Left renal pelvis (tissue), 4 donors: ENCODE results near the gene ANGPTL5. TPM values are rescaled to one million over a fixed set of nuclear protein-coding genes. Genes with fewer than 3 reads are reported as not detected.
"Not testable (repeated sequence)": the region's sequence is repeated elsewhere in the genome, so short reads cannot be mapped to it uniquely, and the experiment has no call there.

Source experiments
- DNase-seq, 4 donors: peaks; one replicate each; pipeline ENCODE4 v3.0.0-alpha.2; 2013; ENCODE audit warnings: low read depth in 4 of 4, low spot score in 3 of 4
- polyA plus RNA-seq, 4 donors: library from polyadenylated mRNA; unstranded; fragments of 120-200 nt; gene quantifications; one replicate each; pipeline ENCODE4 v1.2.1, GENCODE V29; 2013; ENCODE audit not compliant: insufficient read length in 4 of 4

Gene ANGPTL5
- polyA plus RNA-seq, result under 1 TPM in 2 of 4 donors, not detected in 2; 0.06 to 0.14 TPM

DNA sequence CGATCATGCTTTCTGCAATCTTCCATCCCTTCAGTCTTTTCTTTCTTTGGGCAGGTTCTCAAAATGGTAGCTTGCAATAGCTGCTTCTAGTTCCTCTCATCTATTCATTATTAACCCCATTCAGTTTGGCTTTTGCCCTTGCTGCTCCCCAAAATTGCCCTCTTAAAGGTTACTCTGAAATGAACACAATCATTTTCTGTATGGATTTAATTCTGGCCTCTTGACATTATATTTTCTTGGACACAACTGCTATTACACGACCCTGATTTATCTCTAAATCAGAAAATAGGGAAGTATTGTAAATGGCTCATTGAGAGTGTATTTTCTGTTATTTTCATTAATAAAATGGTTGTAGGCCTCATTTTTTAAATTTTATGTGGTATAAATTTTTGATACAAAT, at the start of gene ANGPTL5:
Gene ANGPTL5, minus strand, starts transcription at position 101 of the 400 bp plus-strand sequence. CDS start 8,613 bp downstream, outside the sequence.
- no peak for DNase-seq

DNA sequence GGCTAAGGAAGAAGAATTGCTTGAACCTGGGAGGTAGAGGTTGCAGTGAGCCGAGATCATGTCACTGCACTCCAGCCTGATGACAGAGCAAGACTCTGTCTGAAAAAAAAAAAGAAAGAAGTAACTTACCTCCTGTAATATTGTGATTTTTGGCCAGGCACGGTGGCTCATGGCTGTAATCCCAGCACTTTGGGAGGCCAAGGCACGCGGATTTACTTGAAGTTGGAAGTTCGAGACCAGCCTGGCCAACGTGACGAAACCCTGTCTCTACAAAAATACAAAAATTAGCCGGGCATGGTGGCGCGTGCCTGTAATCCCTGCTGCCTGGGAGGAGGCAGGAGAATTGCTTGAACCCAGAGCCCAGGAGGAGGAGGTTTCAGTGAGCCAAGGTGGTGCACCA, 47.9 kb upstream of the ANGPTL5 start:
- DNase-seq, result not testable (repeated sequence)

DNA sequence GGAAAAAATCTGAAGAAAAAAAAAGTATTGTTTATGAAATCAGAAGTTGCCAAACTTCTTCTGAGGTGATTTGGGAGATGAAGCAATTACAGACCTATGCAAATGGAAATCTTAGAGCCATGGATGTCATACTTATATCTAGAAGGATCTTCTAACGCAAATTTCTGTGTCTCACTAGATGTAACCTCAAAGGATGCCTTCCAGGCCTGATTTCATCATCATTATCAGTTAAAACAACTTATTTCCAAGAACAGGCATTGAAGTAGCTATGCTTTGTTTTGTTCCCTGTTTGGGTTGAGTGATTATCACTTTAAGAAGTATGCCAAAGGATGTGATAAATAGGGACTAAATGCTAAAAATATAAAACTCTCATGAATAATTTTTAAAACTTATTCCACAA, 43.9 kb upstream of the ANGPTL5 start:
- no peak for DNase-seq

DNA sequence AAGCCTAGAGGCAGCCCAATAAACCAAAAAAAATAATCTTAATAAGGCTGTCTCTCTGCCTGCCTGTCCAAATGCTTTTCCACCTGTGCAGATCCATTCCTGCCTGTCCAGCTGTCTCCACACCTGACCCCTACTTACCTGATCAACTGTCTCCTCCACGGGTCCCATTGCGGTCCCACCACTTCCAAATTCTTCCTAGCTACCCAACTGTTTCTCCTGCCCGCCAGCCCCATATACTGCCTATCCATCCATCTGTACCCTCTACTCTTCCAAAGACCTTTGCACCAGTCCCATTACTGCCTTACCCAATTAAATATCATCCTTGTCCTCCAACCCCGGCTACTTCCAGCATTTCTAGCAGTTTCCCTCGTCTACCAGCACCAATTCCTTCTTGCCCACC, 39.4 kb upstream of the ANGPTL5 start:
- DNase-seq, result no peak

DNA sequence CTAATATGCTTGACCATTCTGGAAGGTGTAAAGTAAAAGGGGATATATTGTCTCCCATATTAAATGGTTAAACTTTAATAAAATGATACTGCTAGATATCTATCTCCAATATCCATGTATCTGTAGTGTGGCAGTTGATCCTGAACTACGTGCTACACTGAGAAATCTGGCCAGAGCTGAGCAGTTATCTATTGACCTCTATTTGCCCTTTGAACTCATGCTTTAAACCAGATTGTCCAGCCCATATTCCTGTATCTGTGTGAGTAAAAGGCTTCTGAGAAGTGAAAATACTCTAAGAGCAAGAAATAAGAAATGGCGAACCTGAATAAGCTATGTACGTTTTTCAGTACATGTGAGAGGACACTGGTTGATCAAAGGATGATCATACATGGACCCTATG, 39.0 kb upstream of the ANGPTL5 start:
- DNase-seq, result no peak

DNA sequence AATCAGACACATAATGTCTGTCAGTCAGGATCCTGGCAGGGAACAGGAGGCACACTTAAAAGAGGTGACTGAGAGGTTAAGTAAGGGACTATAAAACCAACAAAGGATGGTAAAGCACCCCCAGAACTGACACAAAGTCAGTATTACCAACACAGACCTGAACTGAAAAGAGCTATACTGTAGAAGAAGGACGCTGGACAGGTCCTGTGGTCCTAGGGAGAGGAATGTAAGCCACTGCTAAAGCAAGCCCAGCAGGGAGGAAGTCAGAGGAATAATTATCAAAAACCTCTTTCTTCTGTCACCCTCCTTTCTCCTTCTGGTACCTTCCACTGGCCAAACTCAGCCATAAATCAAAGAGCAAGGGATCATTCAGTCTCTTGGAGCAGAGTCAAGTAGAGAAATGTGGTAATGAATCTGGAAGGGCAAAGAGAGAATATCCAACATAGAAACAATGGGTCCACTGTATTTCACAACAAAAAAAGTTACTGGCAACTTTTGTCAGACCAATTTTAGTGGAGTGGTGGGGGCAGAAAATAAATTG, 33.4 kb upstream of the ANGPTL5 start:
- DNase-seq, result no peak

DNA sequence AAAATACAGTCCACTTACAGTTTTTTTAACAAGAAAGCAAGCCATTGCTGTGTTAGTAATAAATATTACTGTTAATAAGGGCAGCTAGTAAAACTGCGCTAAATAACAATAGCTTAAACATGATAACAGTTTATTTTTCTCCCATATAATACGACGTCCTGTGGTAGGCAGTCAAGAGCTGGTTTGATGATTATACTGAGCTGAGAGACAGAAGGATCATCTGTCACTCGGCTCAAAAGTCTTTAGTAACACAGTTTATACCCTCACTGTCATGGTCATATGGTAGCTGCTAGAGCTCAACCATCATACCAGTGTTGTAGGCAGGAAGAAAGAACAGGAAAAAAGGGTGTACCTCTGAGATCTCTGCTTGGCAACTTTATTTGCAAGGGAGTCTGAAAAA, 29.1 kb upstream of the ANGPTL5 start:
- DNase-seq, result no peak

DNA sequence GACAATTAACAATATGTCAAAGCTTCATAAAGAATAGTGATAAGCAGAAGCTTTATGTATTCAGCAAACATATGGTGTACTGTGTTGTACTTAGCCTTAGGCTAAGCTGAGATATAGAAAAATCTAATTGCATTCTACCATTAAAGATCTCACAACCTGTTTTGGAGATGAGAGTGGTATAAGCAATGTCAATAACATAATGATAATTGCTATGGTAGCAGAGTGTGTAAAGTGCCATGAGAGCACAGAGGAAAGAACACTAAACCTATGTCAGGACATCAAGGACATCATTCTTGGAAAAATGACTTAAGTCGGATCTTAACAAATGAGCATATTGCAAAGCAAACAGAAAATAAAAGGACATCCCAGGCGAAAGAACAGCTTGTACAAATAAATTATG, 28.6 kb upstream of the ANGPTL5 start:
- DNase-seq, result no peak

DNA sequence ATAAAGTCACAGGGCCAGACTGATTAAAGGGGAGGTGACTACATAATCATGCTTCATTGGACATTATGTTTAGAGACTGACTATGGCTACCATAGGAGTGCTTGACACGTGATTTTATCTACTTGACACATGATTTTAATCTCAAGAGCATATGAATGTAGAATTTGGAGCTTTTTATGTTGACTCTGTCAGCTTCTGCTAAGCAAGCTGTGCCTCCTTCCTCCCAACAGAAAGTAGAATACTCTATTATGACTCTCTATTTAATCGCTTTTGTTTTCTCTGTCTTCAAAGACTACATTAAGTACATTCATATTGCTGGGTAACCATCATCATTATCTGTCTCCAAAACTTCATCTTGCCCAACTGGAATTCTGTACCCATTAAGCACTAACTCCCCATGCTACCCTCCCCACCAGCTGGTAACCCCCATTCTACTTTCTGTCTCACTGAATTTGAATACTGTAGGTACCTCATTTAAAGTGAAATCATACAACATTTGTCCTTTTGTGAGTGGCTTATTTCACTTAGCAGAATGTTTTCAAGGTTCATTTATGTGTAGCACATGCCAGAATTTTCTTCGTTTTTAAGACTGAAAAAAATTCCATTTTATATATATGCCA, 24.7 kb upstream of the ANGPTL5 start:
- no peak for DNase-seq

DNA sequence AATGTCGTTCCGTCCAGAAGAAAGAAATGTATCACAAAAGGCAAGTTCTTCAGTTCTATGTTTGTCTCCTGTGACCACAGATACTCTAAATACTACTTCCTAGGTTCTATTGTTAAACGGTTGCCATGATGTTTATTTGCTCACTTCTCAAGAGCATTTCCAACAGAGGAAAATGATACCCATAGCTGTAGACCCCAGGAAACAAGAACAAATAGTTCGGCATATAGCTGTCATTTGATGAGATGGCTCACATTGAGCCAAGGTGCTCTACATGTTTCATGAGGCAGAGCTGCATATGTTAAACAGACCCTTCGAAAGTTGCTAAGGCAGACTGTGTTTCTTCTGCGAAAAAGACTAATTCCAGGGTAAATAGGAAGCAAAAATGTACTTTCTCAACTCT, 15.4 kb upstream of the ANGPTL5 start:
- DNase-seq, result no peak

DNA sequence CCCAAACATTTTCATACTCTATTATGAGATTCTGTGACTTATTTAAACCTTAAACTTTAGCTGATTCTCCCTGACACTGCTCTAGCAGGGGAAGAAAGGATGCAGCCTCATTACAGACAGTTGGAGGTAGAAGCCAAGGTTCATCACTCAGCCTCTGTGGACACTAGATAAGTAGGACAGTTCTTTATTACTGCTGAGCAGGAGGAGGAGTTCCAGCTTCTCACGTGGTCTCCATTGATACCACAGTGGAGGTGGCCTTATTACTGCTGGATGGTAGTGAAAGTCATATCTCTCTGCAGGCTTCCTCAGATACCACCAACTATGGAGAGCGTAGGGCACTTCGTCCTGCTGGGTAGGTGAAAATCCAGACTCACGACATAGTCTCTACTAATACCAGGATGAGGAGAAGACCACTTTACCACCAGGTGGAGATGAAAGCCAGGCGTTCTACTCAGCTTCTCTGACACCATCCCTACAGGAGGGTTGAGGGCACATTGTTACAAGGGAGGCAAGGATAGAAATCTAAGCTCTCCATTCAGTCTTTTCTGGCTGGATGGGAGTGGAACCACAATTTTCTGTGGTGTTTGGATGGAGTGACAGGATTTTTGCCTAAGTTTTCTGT, 13.1 kb upstream of the ANGPTL5 start:
- no peak for DNase-seq

DNA sequence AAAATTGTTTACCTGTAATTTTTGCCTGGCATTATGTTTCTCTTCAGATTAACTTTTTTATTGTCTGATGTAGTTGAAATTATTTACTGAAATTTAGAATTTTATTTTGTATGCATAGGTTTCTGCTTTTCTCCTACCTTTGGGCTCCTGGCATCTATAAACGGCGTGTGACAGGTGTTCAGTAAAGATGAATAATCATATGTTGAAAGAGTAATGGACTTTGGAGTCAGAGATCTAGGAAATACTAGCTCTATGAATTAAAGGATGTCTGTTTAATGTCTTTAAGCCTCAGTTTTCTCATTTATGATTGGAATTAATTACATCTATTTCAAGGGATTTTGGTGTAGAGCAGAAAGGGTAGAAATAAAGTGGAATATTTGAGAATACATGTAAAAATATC, 7.2 kb upstream of the ANGPTL5 start:
- DNase-seq, result no peak

DNA sequence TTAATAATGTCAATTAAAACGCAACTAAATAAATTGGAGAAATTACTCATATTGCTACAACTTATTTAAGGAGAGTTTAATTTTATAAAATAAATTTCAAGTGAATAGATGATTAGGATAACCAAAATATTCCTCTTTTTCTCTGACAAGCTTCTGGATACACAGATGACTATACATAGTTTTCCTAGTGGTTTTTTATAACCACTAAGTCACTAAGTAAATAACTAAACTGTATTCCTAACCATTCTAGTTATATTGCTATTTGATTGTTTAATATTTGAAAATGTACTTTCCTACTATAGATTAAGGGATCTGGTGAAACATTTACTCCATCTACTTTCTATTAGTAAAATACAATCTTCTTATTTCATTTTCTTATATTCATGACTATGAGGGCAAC, 4.7 kb upstream of the ANGPTL5 start:
- no peak for DNase-seq

DNA sequence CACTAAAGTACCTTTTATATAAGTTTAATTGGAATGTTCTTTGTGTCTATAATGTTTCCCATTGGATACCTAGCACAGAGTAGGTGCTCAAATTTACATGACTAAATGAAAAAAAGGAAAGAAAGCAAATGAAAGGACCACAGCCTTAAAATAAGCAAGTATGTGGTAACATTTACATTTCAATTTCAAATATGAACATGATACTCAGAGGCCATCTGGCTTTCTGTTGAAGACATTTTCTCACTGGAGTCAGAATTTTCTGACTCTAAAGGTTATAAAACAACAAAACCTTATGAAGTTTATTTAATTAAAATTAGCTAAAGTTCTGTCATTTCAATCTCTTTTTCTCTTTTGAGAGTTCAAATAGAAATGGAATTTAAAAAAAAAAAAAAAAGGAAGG, 904 bp upstream of the ANGPTL5 start:
- no peak for DNase-seq

DNA sequence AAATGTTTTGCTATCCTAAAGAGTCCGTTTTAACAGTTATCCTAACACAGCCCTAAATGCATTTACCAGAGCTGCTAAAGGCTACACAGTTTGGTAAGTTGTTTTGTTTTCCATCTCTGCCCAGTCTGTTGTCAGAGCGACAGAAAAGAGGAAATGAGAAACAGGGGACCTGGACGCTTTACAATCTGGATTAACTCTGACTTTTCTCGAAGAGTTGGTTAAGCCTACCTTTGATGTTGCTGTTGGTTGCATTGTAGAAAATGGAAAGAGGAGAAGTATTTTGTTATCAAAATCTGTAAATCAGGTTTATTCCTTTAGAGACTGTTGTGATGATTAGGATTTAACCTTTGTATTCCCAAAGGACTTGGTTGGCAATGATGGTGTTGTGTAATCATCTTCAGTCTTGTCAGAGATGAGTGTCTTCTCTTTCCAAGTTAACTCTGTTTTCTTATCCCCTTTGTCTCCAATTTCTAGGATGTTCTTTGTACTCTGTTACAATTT, 481 bp downstream of the ANGPTL5 start:
- peak in 2 of 4 donors; percentile 8 to 14 for DNase-seq

DNA sequence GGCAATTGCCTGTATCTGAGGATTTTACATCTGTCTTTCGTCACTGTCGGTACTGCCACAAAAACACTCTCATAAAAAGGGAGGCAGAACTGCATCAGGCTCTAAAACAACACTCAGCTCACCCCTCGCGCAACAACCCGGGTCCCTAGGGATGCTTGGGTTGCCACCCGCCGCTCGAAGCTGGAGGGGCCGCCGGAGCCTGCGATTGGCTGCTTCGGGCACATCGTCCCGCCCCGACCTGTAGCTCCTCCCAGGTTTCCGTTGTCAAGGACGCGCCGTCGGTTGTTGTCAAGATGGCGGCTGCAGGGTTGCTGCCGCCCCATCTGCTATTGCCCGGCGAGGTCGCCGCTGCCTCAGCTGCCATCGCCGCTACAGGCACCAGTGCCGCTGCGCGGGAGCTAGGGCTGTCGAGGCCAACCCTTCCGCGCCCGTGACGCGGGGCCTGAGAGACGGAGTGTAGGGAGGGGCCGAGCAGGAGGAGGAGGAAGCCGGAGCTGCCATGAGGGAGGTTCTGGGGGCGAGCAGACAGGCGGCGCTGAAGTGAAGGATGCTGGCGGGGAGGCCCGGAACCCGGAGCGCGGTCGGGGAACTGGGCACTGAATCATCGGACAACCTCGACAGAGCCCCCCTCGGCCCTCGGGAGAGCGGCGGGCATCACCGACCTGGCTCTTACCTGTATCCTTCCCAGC, 1.4 kb downstream of the ANGPTL5 start, which contains the start of gene CEP126:
Gene CEP126, plus strand, starts transcription at position 273 of the 689 bp plus-strand sequence. Its CDS starts 275 bp downstream, at position 548.
- peak; percentile 79 to 88 (median 84) for DNase-seq

DNA sequence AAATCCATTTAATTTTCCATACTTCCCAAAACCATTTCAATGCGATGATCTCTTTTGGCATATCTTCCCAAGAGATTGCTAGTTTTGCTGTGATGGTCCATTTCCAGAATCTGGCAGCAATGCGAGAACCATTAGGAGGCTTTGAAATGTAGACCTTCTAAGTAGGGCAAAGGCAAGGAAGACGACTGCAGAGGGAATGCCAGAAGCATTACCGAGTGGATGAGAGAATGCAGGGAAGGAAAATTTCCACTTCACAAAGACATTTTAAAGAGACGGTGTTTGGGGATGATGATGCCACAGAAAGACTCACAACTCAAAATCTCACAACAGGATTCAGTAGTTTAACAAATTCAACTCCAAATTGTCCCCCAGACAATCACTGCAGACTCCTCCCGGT, 2.0 kb downstream of the ANGPTL5 start:
- peak in 2 of 4 donors; percentile 5 to 21 for DNase-seq

DNA sequence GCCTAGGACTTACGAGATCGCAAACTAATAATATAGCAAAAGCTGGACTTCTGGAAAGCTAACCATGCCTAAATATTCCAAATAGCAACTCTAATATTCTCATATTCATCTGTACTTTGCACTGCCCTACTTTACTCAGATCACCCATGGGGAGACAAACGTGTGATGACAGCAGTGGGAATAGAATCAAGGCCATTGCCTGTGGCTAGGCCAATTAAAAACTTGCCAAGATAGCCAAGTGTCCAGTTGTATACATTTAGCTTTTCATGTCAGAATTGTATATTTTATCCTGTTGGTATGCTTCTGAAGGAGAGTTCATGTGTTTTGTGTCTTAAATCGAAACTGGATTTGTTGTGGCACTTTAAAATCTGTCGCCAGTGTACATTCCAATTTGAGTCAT, 2.7 kb downstream of the ANGPTL5 start:
- no peak for DNase-seq

DNA sequence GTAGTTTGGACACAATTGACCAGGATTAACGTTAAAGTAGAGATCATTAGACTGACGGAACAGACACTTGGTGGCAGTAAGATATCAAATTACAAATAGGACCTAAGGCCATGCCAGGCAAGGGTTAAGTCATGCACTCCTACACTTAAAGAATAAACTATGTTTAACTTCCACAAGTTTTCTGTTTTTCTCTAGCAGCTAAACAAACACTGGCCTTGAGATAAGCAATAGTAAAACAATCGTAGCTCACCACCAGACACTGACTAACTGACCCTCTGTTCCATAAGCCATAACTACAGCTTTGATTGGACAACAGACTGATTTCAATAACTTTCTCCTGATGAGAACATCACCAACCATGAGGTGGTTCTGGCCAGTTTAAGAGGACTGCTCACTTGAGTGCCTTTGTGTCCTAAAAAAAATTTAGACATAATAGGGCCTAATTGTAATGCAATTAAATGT, 3.5 kb downstream of the ANGPTL5 start:
- no peak for DNase-seq

DNA sequence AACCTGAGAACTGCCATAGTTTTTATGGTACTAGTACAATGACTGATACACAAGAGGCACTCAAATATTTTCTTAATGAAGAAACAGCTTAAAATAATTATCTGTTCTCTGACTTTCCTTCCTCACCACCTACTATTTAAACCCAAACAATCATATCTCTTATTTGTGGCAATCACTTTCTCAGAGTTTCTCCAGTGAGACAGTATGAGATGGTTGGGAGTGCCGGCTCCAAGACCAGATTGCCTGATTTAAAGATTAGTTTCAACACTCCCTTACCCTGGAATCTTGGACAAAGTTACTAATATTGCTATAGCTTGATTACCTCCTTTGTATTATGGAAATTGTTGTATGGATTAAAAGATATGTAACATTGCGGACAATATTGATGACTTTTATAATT, 7.2 kb downstream of the ANGPTL5 start:
- DNase-seq, result no peak

DNA sequence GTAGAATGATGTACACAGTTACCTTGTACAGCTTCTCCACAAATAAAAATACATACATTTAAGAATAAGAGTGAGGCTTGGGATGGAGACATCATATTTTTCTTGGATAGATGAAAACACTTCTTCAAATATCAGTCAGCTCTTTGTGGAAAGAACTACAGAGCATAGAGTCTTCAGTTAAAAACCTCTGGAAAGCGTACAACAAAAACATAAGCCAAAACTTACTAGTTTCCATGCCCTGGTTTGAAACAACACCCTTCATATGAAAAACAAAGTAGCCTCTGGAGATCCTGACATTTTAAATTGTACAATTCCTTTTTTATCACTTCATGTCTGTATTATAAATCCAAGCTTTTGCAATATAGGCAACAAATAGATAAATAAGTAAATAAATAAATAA, 8.5 kb downstream of the ANGPTL5 start:
- DNase-seq, result no peak
